ENCODE measurements around the gene ZNF430.
"Not testable (repeated sequence)": the region's sequence is repeated elsewhere in the genome, so short reads cannot be mapped to it uniquely, and the experiment has no call there.

ZNF430 gene

DNA sequence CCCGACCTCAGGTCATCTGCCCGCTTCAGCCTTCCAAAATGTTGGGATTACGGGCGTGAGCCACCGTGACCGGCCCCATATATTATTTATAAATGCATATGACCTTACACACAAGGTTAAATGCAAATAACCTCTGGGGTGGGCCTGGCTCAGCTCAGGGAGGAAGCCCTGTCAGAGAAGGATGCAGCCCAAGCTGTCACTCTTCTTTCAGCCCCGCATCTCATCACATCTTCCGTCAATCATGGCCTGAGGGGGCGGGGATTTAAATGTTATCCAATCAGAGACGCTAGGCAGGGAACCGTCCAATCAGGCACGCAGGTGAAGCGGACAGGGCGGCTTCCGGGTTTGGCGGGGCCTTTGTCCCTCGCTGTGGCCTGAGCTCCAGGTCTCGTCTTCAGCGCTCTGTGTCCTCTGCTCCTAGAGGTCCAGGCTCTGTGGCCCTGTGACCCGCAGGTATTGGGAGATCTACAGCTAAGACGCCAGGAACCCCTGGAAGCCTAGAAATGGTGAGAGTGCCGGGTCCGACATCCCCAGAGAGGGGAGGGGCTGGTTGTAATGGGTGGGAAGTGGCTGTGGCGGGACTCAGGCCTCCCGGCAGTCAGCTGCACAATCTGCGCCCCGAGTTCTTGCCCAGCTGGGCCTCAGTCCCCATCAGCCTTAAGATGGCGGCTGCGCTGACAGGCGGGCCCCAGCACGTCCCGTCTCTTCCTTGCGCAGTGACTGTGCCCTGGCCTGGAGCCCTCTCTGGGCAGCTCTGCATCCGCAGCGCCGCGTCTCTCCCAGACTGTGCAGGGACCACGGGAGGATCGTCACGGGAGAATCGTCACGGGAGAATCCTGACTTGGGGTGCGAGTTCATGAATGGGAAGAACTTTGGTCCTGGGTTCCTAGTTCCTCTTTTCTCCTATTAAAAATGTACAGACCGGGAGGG is at the start of gene ZNF430:
Gene ZNF430, plus strand, starts transcription at position 360 of the 930 bp plus-strand sequence. Its CDS starts 144 bp downstream, at position 504.
- TF ChIP-seq, protein P1, sequence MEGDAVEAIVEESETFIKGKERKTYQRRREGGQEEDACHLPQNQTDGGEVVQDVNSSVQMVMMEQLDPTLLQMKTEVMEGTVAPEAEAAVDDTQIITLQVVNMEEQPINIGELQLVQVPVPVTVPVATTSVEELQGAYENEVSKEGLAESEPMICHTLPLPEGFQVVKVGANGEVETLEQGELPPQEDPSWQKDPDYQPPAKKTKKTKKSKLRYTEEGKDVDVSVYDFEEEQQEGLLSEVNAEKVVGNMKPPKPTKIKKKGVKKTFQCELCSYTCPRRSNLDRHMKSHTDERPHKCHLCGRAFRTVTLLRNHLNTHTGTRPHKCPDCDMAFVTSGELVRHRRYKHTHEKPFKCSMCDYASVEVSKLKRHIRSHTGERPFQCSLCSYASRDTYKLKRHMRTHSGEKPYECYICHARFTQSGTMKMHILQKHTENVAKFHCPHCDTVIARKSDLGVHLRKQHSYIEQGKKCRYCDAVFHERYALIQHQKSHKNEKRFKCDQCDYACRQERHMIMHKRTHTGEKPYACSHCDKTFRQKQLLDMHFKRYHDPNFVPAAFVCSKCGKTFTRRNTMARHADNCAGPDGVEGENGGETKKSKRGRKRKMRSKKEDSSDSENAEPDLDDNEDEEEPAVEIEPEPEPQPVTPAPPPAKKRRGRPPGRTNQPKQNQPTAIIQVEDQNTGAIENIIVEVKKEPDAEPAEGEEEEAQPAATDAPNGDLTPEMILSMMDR (IDR thresholded peaks at IDR 0.05; ENCODE audit: insufficient read depth, low read length, missing control alignments), result no peak
- ChIA-PET CTCF (no interaction called here), POLR2A (interaction anchor here (0.7 to 1.6 kb wide), 3 partner anchors 97 to 309 kb away, joined by 3 to 5 read pairs (median 4); partner anchors contain the start of genes ZNF431, ZNF708 and ZNF85)
- peak; percentile 64 for DNase-seq (ENCODE audit: low read depth, low spot score)
- H3K4me3 ChIP-seq (ENCODE audit: low read depth, low read length), result peak within 1 kb of the TSS; percentile 83

DNA sequence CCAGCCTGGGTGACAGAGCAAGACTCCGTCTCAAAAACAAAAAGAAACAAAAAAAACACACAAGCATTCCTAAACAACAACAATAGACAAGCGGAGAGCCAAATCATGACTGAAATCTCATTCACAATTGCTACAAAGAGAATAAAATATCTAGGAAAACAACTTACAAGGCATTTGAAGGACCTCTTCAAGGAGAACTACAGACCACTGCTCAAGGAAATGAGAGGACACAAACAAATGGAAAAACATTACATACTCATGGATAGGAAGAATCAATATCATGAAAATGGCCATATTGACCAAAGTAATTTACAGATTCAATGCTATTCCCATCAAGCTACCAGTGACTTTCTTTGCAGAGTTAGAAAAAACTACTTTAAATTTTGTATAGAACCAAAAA is 27.7 kb upstream of the ZNF430 start:
- H3K4me3 ChIP-seq (ENCODE audit: low read depth, low read length); POLR2A ChIA-PET; CTCF ChIA-PET; DNase-seq (ENCODE audit: low read depth, low spot score): not testable (repeated sequence)

DNA sequence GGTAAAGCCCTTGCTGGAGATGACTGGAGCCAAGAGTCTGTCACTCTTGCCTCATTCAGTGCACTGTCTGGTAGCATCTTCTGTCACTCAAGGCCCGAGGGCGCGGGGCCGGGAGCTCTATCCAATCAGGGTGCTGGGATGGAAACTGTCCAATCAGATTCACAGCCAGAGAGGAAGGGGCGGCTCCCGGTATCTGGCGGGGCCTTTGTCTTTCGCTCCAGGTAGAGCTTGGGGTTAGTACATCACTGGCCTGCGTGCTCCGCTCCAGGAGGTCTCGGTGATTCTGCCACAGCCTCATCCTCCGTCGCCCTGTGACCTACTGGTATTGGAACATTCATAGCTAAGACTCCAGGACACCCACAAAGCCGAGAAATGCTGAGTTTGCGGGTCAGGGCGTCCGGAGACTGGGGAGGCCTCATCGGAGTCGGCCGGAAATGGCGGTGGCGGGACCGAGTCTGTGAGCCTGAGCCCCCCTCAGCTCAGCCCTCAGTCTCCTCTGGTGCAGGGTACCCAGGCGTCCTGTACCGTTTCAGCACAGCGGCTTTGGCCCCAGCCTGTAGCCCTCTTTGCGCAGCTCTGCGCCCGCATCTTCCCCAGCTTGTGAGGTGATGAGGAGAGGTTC is 20.6 kb upstream of the ZNF430 start:
- DNase-seq (ENCODE audit: low read depth, low spot score), result peak; percentile 45
- ChIA-PET POLR2A (interaction anchor here (1.1 to 1.3 kb wide), 3 partner anchors 24 to 397 kb away, joined by 3 read pairs; partner anchors contain the start of genes ZNF431 and ZNF493), CTCF (no interaction called here)
- H3K4me3 ChIP-seq (ENCODE audit: low read depth, low read length), result peak overlapping the region; percentile 59
- TF ChIP-seq, protein P1 (IDR thresholded peaks at IDR 0.05; ENCODE audit: insufficient read depth, low read length, missing control alignments), result no peak

DNA sequence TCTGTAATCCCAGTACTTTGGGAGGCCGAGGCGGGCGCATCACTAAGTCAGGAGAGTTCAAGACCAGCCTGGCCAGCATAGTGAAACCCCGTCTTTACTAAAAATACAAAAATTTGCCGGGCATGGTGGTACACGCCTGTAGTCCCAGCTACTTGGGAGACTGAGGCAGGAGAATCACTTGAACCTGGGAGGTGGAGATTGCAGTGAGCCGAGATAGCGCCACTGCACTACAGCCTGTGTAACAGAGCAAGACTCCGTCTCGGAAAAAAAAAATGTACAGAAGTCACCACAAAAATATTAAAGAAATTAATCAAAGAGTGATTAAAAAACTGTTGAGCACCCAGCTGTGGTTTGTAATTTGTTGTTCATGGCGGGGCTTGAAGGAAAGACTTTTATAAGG is 781 bp downstream of the ZNF430 start:
- POLR2A ChIA-PET, result interaction anchor here (1.6 kb wide), 1 partner anchor 308 kb away, joined by 5 read pairs; the partner anchor contains the start of gene ZNF708
- peak overlapping the region; percentile 83 for H3K4me3 ChIP-seq (ENCODE audit: low read depth, low read length)
- CTCF ChIA-PET; DNase-seq (ENCODE audit: low read depth, low spot score): not testable (repeated sequence)

DNA sequence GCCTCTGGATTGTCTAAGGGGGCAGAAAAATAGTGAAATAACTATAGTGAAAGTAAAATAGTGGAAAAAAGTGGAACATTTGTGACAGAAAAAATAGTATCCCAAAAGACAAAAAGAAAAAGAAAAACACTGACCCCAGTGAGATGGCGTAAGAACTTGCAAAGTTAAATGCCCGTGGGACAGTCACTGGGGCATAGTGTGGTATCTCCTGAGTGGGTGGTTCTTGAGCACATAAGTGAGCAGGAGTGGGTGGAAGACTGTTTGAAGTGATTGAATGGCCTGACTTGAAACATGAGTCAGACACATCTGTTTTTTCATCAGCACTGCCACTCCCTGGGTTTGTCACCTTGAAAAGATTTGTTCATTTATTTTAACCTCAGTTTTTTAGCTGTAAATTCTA is 2.5 kb downstream of the ZNF430 start:
- TF ChIP-seq, protein P1 (IDR thresholded peaks at IDR 0.05; ENCODE audit: insufficient read depth, low read length, missing control alignments), result no peak
- ChIA-PET CTCF (no interaction called here), POLR2A (interaction anchor here (1.6 kb wide), 1 partner anchor 59 kb away, joined by 3 read pairs; the partner anchor contains the start of gene ZNF714)
- no peak for DNase-seq (ENCODE audit: low read depth, low spot score)
- H3K4me3 ChIP-seq (ENCODE audit: low read depth, low read length), result no peak overlapping the region

DNA sequence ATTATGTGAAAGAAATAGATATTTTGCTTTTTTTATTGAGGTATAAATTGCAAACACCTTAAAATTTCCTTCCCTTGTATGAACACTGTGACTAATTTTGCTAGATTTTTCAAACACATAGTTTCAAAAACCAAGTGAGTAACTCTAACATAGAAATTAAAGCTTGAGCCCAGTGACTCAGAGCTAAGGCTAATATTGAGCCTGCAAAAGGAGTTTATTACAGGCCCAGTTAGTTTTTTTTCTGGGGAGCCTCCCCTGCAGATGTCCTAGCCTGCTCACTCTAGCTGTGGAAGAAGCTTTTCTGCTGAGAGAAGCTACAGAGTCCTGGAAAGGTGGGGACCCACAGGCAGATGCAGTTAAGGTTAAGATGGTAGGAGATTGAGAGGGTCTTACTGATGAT is 3.4 kb downstream of the ZNF430 start:
- POLR2A ChIA-PET, result interaction anchor here (1.2 to 1.6 kb wide), 2 partner anchors 24 to 58 kb away, joined by 3 read pairs; partner anchors contain the start of gene ZNF714
- H3K4me3 ChIP-seq (ENCODE audit: low read depth, low read length), result no peak overlapping the region
- TF ChIP-seq, protein P1 (IDR thresholded peaks at IDR 0.05; ENCODE audit: insufficient read depth, low read length, missing control alignments), result no peak
- no peak for DNase-seq (ENCODE audit: low read depth, low spot score)
- CTCF ChIA-PET, result no interaction called here

DNA sequence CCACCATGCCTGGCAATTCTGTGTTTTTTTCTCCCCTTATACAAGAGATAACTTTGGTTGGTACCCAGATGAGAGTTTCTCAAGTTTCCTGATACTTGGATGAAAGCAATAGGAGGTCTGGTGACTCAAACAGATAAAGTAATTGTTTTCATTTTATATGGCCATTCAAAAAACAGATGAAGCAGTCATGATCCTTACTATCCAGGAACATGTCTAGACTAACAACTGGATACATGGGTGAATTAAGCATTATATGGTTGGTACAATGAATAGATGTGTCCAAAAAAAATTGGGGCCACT is 8.5 kb downstream of the ZNF430 start:
- CTCF ChIA-PET, result no interaction called here
- POLR2A ChIA-PET, result no interaction called here
- TF ChIP-seq, protein P1 (IDR thresholded peaks at IDR 0.05; ENCODE audit: insufficient read depth, low read length, missing control alignments), result no peak
- DNase-seq (ENCODE audit: low read depth, low spot score), result no peak
- H3K4me3 ChIP-seq (ENCODE audit: low read depth, low read length), result no peak overlapping the region
